Epithelial cell of proximal tubule (primary cell): Measurements from ENCODE around the gene MALRD1. TPM values are rescaled to one million over a fixed set of nuclear protein-coding genes. Genes with fewer than 3 reads are reported as not detected.

Experiments
- DNase-seq: peaks from one replicate; pipeline ENCODE4 v3.0.0-alpha.2; 2011; ENCODE audit warnings: low read depth
- H3K4me3 ChIP-seq: 2 replicates; pipeline ENCODE4 v1.5.1; 2011; ENCODE audit warnings: low read depth, mild to moderate bottlenecking, low read length
- CTCF ChIP-seq: conservative IDR thresholded peaks from 2 replicates; pipeline ENCODE4 v1.5.1; 2012; ENCODE audit warnings: low read depth, mild to moderate bottlenecking, low read length
- total RNA-seq: library from RNA; depleted of rRNA; stranded (reverse); fragments of >200 nt; gene quantifications from 2 replicates; pipeline ENCODE4 v1.2.3, GENCODE V29; 2015

Gene MALRD1
- total RNA-seq, 1 donor from 2014 or later: 0.06 TPM

- no peak overlapping the region for H3K4me3 ChIP-seq
- no peak for TF ChIP-seq CTCF
- DNase-seq: no peak
Observed at GRCh38 chr10:19453967-19454366, 405.4 kb downstream of the MALRD1 start.

- TF ChIP-seq CTCF: no peak
- no peak for DNase-seq
- no peak overlapping the region for H3K4me3 ChIP-seq
Observed at GRCh38 chr10:19461588-19461987, 413.0 kb downstream of the MALRD1 start.

GRCh38 chr10:19466709-19467108 is 418.1 kb downstream of the MALRD1 start:
- TF ChIP-seq CTCF: no peak
- no peak overlapping the region for H3K4me3 ChIP-seq
- DNase-seq: no peak

GRCh38 chr10:19468413-19468812 is 419.8 kb downstream of the MALRD1 start:
- DNase-seq: no peak
- no peak for TF ChIP-seq CTCF
- H3K4me3 ChIP-seq: no peak overlapping the region

- no peak overlapping the region for H3K4me3 ChIP-seq
- DNase-seq: no peak
- no peak for TF ChIP-seq CTCF
Observed at GRCh38 chr10:19469521-19469920, 420.9 kb downstream of the MALRD1 start.

GRCh38 chr10:19479854-19480253 is 431.3 kb downstream of the MALRD1 start:
- no peak for DNase-seq
- TF ChIP-seq CTCF: no peak

GRCh38 chr10:19480353-19480752 is 431.8 kb downstream of the MALRD1 start:
- no peak for TF ChIP-seq CTCF
- H3K4me3 ChIP-seq: no peak overlapping the region
- DNase-seq: no peak

More at GRCh38 chr10:19479854-19480253, 431.3 kb downstream of the MALRD1 start:
- no peak overlapping the region for H3K4me3 ChIP-seq
